Fibroblast of peridontal ligament (primary cell): ENCODE measurements around the gene CCSER1.
"Not testable (repeated sequence)": the region's sequence is repeated elsewhere in the genome, so short reads cannot be mapped to it uniquely, and the experiment has no call there.

Experiments used
- DNase-seq: peaks from one replicate; pipeline ENCODE4 v3.0.0-alpha.2; 2010; ENCODE audit errors: extremely low read depth

The CCSER1 gene

DNA sequence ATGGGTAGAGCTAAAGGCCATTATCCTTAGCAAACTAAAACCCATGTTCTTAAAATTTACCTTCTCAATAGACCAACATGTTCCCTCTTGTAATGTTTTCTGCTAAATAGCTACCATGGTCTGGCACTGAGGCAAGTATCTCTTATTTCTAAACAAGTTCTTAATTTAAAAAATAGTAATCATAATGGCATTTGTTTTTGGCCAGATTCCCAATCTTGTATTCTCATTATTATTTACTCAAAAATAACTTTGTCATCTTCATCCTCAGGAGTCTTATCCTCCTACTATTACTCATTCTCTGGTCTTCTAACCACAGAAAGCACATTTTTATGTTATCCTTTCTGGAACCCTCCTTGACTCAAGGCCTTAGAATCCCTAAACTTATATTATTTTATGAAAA is 931.2 kb downstream of the CCSER1 start:
- DNase-seq, result no peak

DNA sequence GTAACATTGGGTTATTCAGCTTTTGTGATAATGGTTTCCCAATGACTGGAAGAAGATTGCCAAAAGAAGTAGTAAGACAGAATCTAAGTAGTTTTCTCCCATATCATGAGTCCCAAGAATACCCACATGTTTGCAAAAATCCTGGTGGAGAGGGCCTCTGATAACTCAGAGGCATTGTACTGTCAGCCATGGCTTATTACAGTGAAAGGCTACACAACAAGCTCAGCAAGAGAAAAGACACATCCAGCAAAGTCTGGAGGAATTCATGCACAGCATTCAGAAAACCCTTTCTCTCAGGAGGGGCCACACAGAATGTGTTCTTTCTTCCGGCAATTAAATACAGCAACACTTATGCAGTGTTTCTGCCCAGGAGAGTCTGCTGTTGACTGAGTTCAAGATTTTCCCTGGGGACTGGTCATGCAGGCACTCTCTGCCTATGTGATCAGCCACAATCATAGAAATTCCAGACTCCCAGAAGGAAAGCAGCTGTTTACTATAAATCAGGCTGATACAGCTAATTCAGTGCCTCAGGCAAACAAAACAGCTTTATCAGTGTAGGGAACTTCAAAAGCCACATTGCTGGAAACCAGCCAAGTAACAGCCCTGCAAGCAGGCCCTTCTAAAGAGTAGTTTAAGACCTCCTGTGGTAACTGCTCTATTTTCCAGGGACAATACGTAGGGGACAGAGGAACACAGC is 937.1 kb downstream of the CCSER1 start:
- no peak for DNase-seq

DNA sequence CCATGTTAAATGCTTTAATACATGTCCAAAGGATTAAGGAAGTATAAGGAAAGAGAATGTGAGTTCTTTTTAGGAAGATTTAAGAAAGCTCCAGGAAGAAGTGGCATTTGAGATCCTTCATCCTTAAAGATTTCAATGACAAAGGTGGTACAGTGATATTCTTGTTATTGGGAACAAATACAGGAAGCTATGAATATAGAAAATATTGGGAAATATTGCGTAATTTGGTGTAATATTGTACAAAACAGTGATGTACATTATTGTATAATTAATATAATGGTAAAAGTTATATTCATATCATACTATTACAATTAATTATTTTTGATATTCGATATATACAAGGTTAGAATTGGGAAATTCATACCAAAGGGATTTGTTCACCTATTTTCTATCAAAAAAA is 937.9 kb downstream of the CCSER1 start:
- DNase-seq, result no peak

DNA sequence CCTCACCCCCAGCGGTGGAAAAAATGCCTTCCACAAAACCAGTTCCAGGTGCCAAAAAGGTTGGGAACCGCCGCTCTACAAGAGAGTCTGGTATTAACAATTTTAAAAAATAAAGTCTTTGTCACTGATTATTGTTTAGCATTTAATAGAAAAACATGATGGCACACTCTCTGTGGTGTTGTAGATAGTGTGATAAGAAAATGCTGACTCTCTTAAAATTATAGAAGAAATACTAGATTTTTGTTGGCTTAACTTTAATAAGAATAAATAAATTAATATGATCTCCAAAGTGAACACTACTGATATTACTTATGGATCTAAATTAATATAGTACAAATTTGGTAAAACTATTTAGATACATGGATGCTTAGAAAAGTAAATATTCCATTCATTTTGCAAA is 943.5 kb downstream of the CCSER1 start:
- DNase-seq, result no peak

DNA sequence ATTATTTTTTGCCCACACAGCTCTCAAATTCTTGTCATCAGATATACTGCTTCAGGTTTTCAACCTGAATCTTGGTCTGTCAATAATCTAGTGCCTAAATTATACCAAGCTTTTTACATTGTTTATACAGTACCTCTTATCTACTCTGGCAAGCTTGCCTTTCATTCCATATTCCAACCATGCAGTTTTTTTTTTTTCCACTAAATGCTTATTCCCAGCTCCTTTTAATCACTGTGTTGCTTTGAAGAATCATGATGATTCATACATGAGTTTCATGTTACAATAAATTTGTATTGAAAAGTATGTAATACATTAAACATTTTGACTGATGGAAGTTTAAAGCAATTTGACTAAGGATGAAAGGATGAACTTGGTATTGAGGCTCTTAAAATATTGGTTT is 949.0 kb downstream of the CCSER1 start:
- no peak for DNase-seq

DNA sequence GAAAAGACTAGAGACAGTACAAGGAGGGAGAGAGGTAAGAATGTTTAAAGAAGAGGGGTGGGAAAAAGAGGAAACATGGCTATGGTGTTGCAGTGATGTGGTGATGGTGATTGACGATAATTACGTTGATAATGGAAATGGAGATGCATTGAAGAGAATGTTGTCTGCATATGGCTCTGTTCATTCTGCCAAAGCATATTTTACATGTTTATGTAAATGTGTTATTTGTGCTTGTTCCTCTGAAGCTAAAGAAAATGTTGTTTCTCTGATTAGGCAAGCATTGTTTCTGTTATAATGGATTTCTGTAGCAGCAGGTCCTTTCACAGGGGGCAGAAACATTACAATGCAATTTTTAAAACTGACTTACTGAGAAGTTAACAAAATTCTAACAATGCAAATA is 958.8 kb downstream of the CCSER1 start:
- DNase-seq, result no peak

DNA sequence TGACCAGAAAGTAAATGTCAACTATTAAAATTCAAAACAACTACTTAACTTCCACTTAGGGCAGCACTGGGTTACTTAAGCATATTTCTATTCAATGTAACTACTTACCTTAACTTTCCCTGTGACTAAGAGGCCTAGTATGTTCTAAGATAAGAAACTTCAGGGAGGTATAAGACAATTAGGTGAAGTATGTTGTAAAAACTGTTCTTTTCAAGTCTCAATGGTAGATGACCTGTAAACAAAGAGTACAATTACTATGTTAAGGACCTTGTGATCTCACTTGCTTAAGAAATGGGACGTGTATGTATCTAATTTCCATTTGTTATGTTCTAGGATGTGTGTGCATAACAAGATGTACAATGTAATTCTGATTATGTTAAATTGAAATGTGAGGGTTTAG is 960.5 kb downstream of the CCSER1 start:
- no peak for DNase-seq

DNA sequence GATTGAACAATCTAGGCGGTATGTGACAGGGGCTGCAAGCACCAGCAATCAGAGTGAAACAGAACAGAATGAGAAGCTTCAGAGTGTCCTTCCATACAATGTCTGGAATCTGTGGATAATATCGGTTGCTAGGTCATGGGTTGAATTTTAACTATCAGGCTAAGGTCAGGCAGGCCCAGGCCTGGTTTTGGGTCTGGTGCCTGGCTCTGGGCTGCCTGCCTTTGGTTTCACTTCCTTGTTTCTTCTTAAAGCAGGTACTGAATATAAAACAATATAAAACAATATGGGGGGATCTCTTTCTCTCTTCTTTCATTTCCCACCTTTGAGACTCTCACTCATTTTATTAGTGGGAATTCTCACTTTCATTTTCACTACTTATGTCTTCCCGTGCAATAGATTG is 962.0 kb downstream of the CCSER1 start:
- no peak for DNase-seq

DNA sequence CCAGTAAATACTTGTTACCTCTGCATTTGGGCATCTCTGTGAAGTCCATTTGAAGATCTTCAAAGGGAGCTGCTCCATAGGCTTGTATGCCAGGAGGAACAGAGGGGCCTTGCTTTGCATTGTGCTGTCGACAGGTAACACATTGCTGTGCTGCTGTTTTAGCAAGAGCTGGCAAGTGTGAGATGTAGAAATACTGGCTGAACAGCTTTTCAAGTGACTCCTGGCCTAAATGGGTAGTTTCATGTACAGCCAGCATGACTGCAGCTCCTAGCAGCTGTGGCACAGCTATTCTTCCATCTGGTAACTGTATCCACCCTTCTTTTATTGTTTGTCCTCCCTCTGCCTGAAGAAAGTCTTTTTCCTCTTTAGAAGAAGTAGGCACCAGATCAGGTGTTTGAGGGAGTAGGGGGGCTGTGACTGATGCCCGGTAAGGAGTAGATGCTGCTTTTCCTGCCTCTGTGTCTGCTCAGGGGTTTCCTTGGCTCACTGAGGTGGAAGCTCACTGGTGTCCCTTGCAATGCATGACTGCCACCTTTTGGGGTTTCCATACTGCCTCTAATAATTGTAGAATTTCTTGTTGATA is 965.3 kb downstream of the CCSER1 start:
- DNase-seq, result no peak

DNA sequence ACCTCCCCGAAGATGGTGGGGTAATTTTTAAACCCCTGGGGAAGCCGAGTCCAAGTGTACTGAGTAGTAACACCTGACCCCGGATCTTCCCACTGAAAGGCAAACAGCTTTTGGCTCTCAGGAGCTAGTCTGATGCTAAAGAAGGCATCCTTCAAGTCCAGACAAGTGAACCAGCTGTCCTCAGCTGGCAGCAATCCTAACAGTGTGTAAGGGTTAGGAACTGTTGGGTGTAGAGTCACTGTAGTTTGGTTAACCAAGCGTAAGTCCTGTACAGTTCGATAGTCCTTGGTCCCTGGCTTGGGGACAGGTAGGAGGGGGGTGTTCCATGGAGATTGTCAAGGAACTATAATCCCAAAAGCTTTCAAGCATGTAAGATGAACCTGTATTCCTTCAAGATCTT is 967.0 kb downstream of the CCSER1 start:
- DNase-seq, result not testable (repeated sequence)

DNA sequence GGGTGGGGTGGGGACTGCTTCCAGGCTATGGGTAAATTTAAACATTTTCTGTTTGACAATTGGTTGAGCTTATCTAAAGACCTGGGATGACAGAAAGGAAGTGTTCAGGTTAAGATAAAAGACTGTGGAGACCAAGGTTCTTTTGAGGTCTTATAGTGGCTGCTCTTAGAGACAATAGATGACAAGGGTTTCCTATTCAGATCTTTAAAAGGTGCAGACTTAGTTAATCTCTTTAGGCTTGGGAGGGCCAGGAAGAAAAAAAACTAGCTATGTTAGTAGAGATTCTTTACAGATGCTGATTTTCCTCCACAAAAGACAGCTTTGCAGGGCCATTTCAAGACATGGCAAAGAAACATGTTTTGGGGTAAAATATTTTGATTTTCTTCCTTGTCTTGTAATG is 972.5 kb downstream of the CCSER1 start:
- no peak for DNase-seq

DNA sequence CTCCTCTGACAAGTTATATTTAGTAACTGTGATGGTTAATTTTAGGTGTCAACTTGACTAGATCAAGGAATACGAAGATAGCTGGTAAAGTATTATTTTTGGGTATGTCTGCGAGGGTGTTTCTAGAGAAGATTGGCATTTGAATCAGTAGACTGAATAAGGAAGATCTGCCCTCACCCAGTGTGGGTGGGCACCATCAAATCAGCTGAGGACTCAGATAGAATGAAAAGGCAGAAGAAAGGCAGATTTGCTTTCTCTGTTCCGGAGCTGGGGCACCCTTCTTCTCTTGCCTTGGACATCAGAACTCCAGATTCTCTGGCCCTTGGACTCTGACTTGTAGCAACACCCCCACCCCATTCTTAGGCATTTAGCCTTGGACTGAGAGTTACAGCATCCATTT is 981.6 kb downstream of the CCSER1 start:
- no peak for DNase-seq

DNA sequence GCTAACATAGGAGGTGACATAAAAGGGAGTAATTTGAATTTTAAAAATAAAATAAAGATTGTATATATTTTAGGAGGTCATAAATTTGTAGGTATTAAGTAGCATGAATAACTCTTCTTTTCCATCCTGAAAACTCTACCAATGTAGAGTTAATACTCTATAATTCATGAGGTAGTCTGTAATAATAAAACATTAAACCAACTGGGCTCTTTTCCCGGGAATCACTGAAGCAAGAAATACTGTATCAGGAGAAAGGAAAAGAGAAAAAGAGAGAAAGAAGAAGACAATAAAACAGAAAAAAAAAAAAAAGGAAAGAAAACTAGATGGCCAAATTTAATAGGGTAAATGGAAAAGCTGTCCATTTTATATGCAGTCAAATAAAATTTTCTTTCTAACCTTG is 984.4 kb downstream of the CCSER1 start:
- no peak for DNase-seq

DNA sequence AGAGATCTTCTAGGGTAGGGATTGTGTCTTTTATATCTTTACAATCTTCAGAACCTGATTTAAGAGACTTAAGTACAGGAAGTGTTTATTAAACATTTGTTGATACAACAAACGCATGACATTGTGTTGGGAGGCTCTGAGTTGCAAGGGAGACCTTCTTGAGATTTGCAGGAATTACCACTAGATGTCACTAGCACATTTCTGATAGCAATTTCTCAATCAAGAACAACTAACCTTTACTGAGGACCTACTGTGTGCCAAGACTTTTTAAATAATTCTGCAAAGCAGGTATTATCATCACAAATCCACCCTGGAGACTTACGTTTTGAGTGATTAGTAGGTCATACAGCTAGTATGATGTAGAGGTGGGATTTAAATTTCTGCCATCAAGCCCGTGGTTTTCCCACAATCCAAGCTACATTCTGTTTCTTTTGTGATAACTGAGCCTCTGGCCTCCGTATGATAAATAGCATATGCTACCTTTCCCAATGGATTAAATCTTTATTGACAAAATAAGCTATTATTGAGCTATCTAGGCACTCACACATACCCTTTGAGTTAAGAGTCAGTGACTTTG is 986.0 kb downstream of the CCSER1 start:
- peak; percentile 34 for DNase-seq

DNA sequence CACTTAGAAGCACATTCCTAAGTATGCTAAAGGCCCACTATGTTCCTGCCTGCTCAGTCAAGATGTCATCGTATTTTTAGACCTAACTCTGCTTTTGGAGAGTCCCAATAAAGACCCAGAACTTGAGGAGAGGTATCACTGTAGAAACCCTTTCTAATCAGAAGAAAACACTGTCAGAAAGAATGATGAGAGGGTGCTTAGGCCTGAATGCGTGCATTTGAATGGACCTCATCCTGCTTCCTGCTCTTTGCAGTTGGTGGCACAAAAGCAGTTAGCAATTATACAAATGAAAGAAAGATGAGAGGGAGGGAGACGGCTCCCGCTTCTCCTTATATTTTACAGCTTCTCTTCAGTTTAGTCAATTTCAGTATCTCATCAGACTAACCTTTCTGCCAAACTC is 987.2 kb downstream of the CCSER1 start:
- DNase-seq, result no peak

DNA sequence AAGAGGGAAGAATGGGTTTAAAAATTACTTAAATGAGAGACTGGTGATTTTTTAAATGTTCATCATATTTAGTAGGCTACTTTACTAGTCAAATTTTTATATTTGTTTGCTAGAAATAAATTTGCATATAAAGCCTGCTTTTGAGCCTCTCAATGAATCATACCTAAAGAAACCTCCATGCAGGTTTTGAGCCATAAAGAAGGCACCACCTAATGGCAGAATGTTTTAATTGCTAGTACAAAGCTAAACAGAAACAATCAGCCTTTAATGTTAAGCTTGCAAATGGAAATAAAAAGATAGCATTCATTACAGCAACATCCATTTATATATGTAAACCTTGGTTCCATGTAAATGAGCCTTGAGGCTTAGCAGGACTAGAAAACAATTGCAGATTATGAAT is 989.7 kb downstream of the CCSER1 start:
- DNase-seq, result peak; percentile 1

DNA sequence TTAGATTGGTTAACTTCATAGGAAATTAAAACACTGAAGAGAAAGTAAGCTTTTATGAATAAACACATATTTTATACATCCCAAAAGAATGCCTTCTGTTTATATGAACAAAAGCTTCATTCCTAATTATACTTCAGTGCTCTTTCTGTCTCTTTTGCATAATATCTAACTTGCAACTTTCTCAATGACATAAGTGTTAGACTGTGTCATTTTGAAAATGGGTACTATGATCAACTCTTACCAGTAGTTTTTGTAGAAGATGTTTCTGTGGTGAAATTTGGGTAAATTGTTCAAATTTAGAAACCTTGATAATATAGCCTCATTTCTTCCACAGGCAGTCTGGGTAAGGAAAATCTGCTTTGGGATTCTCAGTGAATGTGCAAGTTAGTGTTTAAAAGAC is 991.4 kb downstream of the CCSER1 start:
- no peak for DNase-seq

DNA sequence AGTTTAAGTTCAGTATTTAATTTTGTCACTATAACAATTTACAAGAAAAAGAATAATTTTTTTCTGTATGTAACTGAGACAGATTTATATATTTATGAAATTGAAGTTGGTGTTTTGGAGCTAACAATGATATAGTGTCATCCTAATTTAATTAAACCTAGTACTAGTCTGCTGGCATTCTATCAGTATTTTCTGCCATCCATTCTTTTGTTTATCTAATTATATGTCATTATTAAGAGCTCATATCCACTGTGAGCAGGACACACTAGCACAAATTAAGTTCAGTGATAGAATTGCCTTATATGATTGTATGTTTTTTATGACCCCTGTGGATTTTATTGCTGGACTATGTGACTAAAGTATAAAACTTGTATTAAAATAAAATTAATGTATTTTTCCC is 996.5 kb downstream of the CCSER1 start:
- no peak for DNase-seq

DNA sequence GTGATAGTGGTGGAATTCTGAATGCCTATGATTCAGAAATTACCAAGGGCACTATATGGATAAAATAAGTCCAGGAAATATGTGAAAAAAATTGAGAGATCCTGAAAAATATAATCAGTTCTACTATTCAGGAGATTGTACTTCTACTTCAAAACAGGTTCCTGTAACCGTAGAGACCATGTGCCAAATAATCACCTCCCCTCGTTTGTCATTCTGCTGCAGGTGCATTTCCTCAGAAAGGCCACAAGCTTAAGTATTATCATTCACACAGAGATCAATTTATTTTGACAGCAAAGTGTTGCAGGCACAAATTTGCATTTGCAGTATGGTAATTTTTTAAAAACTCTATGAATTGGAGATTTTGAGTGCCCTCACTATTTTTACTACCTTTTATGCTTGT is 1000.0 kb downstream of the CCSER1 start:
- DNase-seq, result no peak

DNA sequence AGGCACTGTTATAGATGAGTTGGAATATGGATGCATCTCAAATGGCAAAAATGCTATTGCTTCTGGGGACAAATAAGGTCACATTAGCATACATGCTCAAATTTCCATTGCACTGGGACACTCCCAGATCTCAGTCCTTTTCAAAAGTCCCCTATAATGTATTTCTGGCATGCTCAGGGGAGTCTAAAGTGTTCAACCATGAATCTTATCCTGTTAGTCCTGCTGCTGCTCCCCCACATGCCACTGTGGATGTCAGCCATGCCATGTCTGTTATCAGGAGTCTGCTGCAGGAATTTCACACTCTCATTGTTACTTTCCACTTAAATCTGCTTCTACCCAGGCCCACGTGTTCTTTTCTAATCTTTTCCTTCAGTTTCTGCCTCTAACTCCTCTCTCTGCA is 1000.6 kb downstream of the CCSER1 start:
- DNase-seq, result no peak

DNA sequence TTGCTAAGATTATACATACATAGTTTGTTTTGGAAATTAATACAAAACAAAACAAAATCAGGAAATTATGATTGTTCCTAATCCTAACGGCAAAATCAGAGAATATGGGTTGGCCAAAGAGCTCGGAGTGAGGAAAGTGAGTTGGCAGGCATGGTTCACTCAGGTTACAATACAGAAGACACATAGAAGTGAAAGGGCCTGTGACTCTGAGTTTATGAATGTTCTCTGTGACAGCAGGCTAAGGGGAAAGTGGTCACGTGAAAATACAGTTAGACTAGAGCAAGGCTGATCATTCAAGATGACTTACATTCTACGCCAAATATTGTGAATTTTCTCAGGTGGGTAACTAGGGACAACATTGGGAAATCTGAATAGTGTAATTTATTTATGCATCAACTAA is 1001.3 kb downstream of the CCSER1 start:
- no peak for DNase-seq

DNA sequence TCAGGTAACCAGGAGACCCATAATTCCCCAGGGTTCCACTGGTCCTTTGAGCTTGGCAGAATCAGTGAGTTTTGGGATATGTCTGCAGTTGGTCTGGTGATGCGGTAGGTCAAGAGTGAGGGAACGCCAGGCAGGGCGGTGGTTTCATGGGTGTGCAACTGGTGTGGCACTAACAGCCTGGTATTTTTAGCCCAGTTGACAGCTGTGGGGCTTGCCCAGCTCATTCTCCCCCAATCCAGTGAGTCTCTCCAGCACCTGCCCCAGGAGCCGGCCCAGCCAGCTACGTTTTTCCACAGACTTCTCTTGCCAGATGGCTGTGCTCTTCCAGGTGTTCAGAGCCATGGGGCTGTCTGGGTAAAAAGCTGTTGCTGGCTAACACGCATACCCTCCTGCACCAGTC is 1019.9 kb downstream of the CCSER1 start:
- DNase-seq, result no peak

DNA sequence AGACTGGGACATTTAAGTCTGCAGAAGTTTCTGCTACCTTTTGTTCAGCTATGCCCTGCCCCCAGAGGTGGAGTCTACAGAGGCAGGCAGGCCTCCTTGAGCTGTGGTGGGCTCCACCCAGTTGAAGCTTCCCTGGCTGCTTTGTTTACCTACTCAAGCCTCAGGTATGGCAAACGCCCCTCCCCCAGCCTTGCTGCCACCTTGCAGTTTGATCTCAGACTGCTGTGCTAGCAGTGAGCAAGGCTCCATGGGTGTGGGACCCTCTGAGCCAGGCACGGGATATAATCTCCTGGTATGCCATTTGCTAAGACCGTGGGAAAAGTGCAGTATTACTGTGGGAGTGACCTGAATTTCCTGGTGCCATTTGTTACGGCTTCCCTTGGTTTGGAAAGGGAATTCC is 1026.8 kb downstream of the CCSER1 start:
- not testable (repeated sequence) for DNase-seq
